ENCODE data around the gene TFF1.
"Not testable (repeated sequence)": the region's sequence is repeated elsewhere in the genome, so short reads cannot be mapped to it uniquely, and the experiment has no call there.

Gene TFF1

GRCh38 chr21:42366292-42367010 is at the start of gene TFF1:
TFF1 (minus strand) TSS chr21:42366535; CDS start chr21:42366495, 40 bp downstream.
- no peak for DNase-seq (ENCODE audit: low read depth in 3 of 3)

GRCh38 chr21:42414928-42415769 is 48.8 kb upstream of the TFF1 start:
- peak; percentile 87 to 94 (median 94) for DNase-seq (ENCODE audit: low read depth in 3 of 3)

DNA sequence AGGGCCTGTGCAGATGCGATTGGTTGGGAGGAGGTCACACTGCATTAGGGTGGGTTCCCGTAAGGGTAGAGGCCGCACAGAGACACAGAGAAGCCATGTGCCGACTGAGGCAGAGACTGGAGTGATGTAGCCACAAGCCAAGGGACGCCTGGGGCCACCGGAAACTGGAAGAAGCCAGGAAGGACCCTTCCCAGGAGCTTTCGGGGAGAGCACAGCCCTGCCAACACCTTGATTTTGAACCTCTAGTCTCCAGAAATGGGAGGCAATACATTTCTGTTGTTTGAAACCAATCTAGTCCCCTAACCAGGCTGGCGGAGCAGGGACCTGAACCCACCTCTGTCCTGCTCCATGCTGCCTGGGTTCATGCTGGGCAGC is 48.2 kb upstream of the TFF1 start:
- no peak for DNase-seq (ENCODE audit: low read depth in 3 of 3)

- no peak for DNase-seq (ENCODE audit: low read depth in 3 of 3)
These were observed 47.7 kb upstream of the TFF1 start for GRCh38 chr21:42414066-42414465.

- DNase-seq (ENCODE audit: low read depth in 3 of 3), result peak in 1 of 3 experiments; percentile 59
These were observed 47.2 kb upstream of the TFF1 start for GRCh38 chr21:42413500-42413899.

GRCh38 chr21:42413093-42413492 is 46.8 kb upstream of the TFF1 start:
- no peak for DNase-seq (ENCODE audit: low read depth in 3 of 3)

DNA sequence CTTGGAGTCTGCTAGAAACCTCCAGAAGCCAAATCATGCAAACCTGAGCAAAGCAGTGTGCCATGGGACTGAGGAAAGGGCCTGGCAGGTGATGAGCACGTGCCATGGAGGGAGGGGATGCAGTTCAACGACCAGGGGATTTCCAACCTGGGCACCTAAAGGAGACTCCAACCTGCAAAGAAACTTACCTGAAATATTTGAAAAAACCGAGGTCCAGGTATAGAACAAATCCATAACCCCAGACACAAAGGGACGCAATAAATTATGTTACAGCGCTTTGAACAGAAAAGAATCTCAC is 46.2 kb upstream of the TFF1 start:
- no peak for DNase-seq (ENCODE audit: low read depth in 3 of 3)

DNA sequence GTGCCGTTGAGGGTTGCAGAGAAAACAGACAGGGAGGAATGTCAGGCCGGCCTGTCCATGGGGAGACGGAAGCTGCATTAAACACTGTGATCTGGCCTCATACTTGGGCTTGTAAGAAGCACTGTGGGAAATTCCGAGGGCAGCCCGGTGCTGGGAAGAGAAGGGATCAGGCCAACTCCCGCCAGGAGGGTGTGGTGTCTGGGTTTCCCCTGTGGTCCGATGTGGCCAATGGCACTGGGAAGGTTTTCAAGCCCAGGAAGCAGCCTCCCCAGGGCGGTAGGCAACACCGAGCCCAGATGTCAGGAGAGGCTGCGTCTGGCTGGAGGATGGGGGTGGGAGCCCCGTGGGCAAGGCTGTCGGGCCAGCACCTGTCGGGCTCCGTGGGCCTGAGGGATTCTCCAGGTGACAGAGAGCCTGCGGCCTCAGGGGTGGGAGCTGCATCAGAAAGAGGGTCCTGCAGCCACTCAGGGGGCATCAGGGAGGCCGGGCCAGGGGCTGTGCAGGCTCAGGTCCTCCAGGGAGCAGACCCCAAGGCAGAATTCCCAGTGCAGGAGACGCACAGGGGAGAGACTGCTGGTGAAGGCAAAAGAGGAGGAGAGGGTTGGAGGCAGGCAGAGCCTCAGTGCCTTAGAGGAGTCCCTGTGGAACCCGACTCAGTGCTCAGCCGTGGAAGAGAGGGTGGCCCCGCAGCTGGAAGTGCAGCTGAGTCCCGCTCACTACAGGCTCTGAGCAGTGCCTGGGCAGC is 45.7 kb upstream of the TFF1 start:
- DNase-seq (ENCODE audit: low read depth in 3 of 3), result no peak

- DNase-seq (ENCODE audit: low read depth in 3 of 3), result no peak
These were observed 45.0 kb upstream of the TFF1 start for GRCh38 chr21:42411197-42411869.

DNA sequence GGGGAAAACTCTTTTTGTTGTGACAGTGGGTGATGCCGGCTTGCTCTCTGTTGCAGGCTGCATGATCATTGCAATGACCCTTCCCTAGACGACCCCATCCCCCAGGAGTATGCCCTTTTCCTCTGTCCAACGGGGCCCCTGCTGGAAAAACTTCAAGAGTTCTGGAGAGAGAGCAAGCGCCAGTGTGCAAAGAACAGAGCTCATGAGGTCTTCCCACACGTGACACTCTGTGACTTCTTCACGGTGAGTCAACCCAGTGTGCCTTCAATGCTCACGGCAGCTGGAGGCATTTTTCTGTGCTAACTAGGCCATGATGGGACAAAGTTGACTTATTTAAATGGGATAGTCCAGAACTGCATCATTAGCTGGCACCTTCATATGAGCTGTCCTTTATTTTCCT is 43.0 kb upstream of the TFF1 start:
- no peak for DNase-seq (ENCODE audit: low read depth in 3 of 3)

DNA sequence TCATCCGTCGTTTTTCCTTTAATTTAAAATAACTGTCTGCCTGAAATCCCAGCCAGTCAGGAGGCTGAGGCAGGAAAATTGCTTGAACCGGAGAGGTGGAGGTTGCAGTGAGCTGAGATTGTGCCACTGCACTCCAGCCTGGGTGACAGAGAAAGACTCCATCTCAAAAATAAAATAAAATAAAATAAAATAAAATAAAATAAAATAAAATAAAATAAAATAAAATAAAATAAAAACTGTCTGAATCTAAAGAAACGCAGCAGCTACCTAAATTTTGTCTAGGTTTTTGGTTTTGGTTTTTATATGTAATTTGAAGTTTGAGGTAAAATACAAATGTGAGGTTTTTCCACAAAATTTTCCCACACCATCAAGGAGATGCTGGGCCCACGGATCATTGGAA is 42.4 kb upstream of the TFF1 start:
- not testable (repeated sequence) for DNase-seq (ENCODE audit: low read depth in 3 of 3)

DNA sequence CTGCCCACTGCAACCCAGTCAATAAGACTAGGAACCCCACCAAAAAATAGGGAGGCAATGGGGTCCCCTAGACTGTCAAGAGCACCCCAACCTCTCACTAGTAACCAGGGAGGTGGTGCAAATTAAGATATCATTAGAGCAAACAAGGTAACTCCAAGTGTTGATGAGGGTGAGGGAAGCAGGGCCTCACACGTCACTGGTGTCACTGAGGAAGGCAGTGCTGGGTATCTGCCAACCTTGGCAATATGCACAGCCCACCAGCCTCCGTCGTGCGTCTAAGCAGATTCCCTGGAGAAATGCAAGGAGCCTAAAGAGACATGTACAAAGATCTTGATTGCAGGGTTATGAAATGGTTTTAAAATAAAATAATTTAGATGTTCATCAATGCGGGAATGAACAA is 41.1 kb upstream of the TFF1 start:
- DNase-seq (ENCODE audit: low read depth in 3 of 3), result no peak

DNA sequence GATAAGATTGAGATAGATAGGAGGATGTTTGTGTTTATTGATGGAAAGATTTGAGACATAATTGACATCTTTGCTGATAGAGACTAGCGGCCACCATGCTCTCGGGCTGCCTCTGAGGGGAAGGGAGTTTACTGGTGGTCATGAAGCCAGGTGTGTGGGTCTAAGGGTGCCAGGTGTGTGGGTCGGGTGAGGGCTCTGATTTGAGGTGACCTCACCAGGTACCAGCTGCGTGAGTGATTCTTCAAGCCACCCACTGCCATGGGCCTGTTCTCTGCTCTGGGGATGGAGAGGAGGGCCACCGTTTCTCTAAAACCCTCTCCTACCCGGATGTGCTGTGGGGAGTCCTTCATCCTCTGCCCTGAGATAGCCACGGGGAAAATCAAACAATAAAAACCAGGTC is 40.5 kb upstream of the TFF1 start:
- no peak for DNase-seq (ENCODE audit: low read depth in 3 of 3)

GRCh38 chr21:42406201-42406621 is 39.9 kb upstream of the TFF1 start:
- peak in 1 of 3 experiments; percentile 64 for DNase-seq (ENCODE audit: low read depth in 3 of 3)

DNA sequence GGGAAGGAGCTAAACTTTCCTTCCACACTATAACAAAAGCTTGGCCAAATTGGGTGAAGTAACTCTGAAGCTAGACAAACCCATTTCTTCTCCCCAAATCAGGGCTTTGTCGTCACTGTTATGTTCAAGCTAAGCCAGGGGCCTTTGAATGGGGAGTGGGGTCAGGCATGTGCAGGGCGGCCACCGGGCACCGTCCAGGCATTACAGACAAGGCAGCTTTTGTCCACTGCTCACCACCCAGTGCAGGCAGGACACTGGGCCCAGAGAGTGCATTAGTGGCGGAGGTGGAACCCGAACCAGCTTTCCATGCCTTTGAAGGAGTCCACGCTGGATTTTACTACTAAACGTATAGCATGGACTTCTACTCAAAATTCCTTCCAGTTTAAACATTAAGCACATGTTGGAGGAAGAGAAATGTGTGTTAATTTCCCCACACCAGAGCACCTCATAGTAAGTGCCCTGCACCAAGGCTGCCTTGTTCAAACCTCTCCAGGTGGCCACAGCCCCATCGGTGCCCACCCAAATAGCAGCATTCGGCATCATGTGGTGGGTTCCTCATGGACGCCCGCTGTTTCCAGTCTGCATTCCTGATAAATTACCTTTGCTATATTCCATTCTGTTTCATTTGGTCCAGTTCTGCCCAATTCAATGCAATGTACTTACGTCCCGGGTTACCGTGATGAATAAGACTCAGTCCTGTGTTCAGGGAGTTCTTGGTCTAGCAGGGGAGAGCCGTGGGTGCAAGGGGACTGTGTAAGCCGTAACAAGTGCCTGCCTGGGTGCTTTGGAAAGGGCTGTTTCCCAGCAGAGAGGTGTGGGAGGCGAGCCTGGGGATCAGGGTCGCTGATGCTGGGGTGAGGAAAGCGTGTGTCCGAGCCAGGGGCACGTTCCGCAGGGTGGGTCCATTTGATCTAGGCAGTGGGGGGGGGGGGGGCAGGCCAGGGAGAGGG is 39.0 kb upstream of the TFF1 start:
- DNase-seq (ENCODE audit: low read depth in 3 of 3), result no peak

DNA sequence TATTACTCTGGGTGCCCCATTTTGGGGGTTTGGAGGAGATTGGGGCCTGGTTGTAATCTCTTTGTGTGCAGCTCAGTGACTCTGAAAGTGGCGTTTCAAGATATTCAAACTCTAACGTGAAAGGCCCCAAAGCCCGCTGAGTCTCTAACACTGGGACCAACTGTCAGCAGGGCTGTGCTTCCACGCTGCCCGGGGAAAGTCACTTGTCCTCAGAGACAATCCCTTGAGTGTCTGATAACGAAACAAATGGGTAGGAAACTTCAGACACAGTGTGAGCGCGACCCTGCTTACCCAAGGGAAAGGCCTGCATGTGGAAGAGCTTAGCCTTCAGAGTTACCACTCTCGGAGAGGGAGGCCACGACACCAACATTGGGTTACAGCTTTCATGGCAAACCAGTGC is 38.2 kb upstream of the TFF1 start:
- DNase-seq (ENCODE audit: low read depth in 3 of 3), result no peak

DNA sequence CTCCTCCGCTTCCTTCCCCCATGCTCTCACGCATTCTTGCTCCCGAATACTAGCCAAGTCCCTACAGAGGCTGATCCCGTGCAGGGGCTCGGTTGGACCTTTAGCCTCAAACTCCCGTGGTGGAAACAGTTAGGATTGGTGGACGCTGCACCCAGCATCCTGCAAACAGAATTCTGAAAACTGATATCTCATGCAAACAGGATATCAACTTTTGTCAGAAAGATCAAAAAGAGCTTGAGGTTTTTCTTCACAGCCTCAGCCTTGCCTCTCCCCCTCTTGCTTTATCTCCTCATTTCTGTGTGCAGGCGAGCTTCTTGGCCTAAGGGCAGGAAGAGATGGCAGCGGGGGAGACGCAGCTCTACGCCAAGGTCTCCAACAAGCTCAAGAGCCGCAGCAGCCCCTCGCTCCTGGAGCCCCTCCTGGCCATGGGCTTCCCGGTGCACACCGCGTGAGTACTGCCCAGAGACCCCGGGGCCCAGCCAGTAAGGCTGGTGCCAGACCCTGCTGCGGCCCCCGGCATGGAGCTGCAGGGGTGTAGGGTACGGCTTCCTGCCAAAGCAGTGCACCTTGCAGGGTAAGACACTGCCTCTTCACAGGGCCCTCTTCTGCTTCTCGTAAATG is 37.4 kb upstream of the TFF1 start, which contains the start of gene UBASH3A:
UBASH3A (plus strand) TSS at position 292 of the 621 bp plus-strand sequence; CDS start at position 336, 44 bp downstream.
- DNase-seq (ENCODE audit: low read depth in 3 of 3), result no peak

DNA sequence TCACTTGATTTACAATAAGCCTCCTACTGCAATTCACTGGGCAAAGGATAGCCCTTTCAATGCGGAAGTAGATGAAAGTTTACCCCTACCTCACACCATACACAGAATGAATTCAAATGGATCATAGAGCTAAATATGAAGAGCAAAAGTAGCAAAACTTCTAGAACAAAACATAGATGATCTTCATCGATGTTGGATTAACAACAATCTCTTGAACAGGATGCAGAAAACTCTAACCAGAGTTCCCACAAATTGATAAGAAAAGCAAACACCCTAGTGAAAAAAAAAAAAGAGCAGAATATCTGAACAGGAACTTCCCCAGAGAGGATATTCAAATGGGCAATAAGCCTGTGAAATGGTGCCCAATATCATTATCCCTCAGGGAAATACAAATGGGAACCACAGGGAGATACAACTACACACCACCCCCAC is 35.5 kb upstream of the TFF1 start:
- no peak for DNase-seq (ENCODE audit: low read depth in 3 of 3)

- no peak for DNase-seq (ENCODE audit: low read depth in 3 of 3)
These were observed 34.8 kb upstream of the TFF1 start for GRCh38 chr21:42401154-42401553.

- no peak for DNase-seq (ENCODE audit: low read depth in 3 of 3)
These were observed 34.2 kb upstream of the TFF1 start for GRCh38 chr21:42400525-42400924.
